HG03378 (cell line): ENCODE measurements around the gene FMNL3.
"Not testable (repeated sequence)": the region's sequence is repeated elsewhere in the genome, so short reads cannot be mapped to it uniquely, and the experiment has no call there.

Experiments used
- ATAC-seq: cut with Tn5 transposase; IDR thresholded peaks from one replicate; pipeline ENCODE4 v1.9.1; 2021; ENCODE audit warnings: mild to moderate bottlenecking, moderate library complexity; ENCODE audit not compliant: unreplicated experiment

Gene FMNL3

DNA sequence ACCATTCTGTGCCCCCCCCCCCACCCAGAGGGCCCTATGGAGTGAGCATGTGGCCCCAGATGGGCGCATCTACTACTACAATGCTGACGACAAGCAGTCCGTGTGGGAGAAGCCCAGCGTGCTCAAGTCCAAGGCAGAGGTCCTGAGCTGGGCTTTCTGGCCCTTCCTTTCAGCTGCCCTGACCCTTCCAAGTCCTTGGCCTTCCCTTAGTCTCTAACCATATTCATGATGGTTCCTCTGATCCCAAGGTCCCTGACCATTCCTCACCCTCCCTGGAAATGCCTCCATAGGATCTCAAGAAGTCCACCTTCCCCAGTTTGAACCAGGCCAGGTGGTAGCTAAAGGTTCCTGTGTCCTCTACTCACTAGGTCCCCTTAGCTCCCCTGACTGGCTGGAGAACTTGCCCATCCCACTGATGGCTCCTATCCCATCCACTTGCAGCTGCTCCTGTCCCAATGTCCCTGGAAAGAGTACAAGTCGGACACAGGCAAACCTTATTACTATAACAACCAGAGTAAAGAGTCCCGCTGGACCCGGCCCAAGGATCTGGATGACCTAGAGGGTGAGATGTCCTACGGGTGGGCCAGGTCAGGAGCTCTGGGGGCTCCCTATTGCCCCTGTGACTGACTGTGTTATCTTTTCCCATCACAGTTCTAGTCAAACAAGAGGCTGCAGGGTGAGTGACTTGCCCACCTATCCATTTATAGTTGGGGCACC, 74.1 kb downstream of the FMNL3 start:
- no peak for ATAC-seq

DNA sequence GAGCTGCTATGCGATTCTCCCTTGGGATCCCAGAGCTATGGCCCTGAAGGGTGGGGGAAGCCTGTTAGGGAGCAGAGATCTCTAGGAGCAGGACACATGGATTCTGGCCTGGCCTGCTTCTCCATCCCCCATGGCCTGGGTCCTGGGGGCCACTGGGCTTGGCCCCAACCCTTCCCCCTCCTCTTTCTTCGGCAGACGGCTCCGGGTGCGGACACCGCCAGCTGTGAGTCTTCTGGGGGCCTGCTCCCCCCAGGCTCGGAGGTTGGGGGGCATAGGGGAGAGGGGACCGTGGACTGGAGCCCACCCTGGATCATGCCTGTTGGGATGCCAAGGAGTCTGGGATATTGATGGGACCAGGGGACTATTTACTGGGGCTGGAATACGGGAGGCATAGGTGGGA, 74.8 kb downstream of the FMNL3 start:
- no peak for ATAC-seq

DNA sequence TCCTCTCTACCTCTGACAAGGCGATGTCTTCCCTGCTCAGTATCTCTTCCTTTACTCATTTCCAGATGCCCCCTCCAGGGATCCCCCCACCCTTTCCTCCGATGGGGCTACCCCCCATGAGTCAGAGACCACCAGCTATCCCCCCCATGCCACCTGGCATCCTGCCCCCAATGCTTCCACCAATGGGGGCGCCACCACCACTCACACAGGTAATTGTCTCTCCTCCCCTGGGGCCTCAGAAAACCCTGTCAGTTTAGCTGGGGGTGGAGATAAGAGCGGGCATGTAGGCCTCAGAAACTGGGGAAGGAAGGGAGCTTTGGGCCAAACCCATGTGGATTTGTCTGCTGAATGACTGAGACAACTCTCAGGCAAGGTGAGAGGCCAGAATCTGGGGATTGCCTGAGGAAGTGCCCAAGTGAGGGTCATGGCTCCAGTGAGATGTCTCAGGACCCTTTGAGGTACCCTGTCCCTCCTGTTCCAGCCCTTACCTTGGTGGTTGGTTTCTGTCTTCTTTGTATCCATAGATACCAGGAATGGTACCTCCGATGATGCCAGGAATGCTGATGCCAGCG, 75.8 kb downstream of the FMNL3 start:
- no peak for ATAC-seq

DNA sequence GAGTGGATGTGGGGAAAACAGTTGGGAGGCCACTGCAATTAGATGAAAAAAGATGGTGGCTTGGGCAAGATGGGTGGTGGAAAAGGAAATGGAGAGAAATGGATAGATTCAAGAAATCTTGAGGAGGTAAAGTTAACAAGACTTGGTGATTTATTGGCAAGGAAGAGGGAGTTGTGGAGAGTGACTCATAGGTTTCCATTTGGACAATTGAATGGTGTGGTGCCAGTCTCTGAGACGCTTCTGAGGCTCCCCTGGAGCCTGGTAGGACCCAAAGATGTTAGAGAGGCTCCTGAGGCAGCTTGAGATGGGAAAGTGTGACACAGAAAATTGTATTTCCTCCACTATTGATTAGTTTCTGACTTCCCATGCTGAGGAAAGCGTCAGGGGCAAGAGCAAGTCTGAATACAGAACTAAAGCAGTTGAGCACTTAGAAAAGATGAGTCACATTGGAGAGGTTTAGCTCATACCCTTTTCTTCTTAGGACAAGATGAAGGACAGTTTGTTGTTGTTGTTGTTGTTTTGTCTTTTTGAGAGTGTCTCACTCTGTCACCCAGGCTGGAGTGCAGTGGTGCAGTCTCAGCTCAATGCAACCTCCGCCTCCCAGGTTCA, 79.3 kb downstream of the FMNL3 start:
- no peak for ATAC-seq

DNA sequence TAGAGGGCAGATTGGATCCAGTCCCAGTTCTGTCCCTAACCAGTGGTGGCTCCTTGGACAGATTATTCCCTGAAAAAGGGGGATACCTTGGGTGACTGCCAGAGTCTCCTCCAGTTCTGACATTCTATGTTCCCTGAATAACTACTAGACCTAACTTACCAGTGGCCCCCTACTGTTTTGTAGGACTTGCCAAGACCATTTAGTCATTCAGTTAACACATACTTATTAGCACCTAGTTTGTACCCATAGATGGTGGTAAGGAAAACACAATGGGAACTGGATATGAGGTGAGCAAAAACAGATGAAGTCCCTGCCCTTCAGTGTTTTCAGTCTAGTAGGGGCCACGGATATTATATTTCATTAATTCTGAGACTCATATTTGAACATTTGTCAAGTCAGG, 80.4 kb downstream of the FMNL3 start:
- no peak for ATAC-seq

DNA sequence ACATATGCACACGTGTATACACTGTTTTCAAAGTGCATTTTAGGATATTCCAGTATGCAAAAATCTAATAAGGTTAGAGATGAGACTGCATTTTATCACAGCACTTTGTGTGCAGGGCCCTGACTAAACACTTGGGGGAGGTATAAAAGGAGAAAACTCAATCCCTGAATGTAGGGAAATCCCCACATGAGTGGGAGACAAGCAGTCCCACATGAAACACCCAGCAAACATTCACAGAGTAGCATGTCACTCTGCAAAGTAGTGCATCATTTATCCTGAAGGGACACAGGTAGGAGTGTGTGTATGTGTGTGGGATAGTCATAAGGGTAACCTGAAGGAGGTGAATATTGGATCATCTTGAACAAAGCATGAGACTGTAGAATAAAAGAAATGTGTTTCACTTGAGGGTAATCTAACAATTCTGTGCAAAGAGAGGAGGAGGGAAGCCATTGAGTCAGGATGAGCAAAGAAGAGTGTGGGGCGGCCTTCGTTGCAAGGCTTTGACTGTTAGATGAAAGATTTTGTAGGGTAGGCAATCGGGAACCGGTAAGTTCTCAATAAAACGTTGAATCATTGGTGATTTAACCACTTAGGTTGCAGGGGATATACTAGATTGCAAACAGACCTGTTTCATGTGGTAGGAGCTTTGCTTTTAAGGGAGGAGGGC, 80.9 kb downstream of the FMNL3 start:
- no peak for ATAC-seq

DNA sequence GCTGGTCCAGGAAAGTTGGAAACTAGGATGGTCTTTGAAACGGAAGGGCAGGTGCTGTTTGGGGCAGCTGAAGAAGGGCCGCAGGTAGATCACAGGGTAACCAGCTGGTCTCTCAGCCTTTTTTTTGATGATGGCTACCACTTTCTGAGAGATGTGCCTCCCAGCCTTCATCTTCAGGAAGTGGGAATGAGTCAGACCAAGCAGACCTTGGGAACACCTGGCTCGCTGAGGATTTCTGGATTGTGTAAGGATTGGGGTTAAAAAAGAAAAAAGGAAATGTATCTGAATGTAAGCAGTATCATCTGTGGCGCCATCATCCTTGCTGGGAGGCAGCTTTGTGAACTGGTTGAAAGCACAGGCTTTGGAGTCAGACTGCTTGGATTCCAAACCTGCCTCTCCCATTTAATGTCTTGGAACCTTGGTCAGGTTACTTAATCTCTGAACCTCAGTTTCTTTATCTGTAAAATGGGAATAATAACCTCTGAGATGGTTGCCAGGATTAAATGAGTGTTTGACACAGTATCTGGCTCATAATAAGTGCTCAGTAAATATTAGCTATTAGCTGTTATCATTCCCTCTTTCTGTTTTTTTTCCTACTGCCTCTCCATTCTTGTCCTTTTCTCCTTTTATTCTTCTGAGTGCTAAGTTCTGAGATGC, 82.2 kb downstream of the FMNL3 start:
- ATAC-seq = no peak

DNA sequence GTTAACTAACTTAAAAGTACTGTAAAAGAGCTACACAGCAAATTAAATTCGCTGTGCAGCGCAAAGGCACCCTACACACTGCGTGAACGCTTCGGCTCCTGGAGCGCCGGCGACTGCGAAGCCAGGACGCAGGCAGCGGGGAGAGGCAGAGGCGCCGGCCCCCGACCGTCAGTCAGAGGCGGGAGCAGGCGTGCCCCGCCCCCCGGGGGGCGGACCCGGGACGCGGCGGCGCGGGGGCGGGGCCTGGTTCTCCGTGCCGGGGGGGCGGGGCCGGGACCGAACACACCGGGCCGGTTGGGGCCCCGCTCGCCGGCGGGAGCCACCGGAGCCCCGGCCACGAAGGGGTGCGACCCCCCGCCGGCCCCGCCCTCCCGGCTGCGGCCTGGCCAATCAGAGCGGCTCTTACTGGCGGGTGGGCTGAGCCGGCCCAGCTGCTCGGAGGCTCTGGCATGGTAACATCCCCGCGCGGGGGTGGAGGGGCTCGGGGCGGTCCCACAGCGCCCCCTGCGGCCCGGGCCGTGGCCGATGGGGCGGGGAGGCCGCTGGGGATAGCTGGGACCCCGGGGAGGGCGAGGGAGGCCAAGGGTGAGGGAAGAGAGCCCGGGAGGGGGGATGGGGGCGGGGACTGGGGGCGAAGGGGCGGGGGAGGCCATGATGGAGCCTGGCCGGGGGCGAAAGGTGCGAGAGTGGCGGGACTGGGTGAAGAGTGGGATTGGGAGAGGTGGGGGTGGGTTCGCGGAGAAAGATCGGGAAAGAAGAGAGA, 83.9 kb downstream of the FMNL3 start, which contains the start of gene PRPF40B:
Gene PRPF40B, plus strand, starts transcription at position 420 of the 763 bp plus-strand sequence. Its CDS starts 30 bp downstream, at position 450.
- no peak for ATAC-seq

DNA sequence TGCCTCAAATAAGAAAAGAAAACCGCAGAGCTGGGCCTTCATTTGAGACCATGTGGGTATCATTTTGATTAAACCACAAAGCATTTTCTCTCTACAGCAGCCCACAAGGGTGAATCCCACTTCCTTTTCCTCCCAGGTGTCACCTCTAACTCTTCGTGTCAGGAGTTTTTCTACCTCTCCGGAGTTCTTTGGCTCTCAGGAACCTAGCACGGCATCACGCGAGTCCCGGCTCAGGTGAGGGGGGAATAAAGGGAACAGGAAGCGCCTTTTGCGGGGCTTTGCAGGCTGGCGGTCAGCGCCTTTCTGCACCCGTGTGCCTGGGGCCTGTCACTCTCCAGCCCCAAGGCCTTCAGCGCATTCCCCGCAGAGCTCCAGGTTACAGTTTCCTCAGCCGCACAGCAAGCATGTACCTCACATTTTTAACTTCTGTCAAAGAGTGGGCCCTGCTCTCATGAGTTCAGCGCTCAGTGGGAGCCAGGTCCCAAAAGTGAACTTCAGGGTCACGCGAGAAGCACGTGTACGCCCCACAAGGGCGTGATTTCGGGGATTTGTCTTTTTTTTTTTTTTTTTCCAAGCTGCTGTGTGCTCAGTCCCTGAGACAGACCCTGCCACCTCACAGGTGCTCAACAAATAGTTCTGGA, 84.6 kb downstream of the FMNL3 start:
- ATAC-seq = no peak

DNA sequence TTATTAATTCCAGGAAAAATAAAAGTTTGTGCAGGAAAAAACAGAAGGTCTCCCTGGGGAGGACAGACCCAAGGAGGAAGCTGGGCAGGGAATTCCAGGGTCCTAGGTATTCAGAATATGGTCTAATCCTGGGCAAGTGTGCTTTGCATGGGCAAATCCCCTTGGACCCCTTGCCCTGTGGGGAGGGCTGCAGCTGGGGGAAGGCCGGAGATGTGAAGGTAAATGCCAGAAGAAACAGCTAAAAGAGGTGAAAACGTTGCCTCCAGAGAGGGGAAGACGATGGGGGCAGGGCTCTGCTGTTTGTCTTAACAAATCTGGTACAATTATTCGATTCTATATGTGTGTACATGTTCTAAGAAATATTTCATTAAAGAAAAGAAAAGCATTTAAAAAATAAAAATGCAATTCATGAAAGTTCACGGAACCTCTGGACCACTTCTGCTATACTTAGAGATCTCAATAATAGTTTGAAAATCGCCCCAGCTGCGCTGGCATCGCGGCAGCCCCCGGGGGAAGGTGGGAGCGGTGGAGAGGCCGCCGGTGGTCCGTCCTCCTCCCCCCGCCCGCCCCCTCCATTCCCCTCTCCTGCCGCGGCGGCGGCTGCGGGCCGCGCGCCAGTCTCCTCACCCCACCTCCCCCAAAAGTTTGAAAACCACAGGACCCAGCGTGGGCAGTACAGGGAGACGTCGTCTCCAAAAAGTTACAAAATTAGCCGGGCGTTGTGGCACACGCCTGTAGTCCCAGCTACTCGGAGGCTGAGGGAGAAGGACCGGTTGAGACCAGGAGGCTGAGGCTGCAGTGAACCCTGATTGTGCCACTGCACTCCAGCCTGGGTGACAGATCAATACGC, 85.3 kb downstream of the FMNL3 start:
- no peak for ATAC-seq

DNA sequence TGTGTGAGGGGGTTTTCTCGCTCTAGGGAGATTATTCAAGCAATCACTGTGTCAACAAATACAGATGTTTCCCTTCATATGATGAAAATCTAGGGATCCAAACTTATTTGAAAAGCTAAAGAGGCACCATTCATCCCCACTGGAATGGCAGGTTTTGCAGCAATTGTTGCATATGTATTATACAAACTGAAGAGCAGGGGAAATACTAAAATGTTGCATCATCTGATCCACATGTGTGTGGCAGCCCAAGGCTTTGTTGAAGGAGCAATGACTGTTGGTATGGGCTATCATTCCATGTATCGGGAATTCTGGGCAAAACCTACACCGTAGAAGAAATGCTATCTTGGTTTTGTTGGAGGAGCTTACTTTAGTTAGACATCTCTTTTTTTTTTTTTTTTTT, 87.9 kb downstream of the FMNL3 start:
- ATAC-seq = no peak

DNA sequence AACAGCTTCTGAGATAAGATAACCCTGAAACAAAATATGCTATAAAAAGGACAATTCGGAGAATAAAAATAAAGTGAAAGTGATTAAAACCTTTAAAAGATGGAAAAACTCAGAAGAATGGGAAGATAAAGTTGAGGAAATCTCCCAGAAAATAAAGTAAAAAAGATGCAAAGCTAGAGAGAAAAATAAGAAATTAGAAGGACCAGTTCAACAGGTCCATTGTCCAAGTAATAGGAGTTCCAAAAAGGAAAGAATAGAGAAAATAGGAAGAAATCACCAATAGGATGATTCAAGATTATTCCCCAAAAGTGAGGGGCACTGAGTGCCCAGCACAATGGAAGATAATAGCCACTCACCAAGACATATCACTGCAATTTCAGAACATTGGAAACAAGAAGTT, 88.6 kb downstream of the FMNL3 start:
- no peak for ATAC-seq

DNA sequence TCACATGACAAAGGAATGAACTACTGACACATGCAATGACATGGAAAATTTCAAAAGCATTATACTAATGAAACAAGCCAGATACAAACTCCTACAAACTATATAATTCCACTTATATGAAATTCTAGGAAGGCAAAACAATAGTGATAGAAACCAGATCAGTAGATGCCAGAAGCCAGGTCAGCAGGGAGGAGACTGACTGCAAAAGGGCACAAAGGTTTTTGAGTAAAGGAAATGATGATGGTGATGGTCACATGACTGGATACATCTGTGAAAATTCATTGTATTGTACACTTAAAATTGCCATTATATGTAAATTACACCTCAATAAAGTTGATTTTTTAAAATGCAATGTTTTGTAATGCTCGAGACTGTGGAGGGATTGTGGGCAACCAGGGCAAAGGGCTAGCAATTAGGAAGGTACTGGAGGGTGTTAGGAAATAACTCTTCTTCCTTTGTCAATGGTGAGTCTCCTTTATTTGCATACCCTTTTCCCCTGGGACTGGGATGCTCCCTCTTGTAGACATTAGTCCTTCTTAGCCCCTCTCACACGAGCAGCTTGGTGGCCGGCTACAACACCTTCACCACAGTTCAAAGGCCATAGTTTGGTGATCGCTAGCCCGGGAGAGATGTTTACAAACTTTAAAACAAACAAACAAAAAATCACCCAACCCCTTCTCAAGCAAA, 90.5 kb downstream of the FMNL3 start:
- no peak for ATAC-seq

DNA sequence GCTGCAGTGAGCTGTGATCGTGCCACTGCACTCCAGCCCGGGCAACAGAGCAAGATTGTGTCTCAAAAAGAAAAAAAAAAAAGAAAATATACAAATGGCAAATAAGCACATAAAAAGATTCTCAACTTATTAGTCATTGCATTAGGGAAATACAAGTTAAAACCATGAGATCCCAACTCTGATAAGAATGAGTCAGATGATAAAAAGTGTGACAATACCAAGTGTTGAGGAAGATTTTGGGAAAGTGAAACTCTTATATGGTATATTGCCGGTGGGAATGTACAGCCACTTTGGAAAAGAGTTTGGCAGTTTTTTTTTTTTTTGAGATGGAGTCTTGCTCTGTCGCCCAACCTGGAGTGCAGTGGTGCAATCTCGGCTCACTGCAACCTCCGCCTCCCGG, 91.5 kb downstream of the FMNL3 start:
- ATAC-seq = no peak

DNA sequence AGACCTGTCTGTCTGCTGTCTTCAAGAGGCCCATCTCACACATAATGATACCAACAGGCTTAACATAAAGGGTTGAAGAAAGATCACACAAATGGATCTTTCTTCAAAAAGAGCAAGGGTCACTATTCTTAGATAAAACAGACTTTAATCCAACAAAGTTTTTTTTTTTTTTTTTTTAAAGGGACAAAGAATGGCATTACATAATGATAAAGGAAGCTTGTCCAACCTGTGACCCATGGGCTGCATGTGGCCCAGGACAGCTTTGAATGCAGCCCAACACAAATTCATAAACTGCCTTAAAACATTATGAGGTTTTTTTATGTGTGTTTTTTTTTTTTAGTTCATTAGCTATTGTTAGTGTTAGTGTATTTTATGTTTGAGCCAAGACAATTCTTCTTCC, 95.0 kb downstream of the FMNL3 start:
- ATAC-seq = no peak

DNA sequence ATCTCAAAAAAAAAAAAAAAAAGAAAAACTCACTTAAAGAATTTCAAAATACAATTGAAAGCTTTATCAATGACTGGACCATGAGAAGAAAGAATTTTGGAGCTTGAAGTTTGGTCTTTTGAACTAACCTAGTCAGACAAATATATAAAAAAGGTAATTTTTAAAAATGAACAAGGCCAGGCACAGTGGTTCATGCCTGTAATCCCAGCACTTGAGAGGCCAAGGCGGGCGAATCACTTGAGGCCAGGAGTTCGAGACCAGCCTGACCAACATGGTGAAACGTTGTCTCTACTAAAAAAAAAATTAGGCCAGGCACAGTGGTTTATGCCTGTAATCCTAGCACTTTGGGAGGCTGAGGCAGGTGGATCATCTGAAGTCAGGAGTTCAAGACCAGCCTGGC, 96.4 kb downstream of the FMNL3 start:
- not testable (repeated sequence) for ATAC-seq

DNA sequence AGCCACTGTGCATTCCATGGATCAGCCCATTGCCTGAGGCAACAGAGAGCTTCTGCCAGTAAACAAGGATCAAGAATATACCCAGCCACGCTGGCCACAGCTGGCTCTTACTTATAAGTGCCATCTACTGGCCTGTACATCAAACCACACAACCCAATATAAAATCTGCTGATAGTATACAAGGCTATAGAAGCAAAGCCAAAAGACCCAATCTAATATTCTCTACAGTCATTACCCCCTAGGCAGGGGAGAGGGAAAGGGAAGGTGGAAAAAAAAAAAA, 97.4 kb downstream of the FMNL3 start:
- ATAC-seq = no peak

DNA sequence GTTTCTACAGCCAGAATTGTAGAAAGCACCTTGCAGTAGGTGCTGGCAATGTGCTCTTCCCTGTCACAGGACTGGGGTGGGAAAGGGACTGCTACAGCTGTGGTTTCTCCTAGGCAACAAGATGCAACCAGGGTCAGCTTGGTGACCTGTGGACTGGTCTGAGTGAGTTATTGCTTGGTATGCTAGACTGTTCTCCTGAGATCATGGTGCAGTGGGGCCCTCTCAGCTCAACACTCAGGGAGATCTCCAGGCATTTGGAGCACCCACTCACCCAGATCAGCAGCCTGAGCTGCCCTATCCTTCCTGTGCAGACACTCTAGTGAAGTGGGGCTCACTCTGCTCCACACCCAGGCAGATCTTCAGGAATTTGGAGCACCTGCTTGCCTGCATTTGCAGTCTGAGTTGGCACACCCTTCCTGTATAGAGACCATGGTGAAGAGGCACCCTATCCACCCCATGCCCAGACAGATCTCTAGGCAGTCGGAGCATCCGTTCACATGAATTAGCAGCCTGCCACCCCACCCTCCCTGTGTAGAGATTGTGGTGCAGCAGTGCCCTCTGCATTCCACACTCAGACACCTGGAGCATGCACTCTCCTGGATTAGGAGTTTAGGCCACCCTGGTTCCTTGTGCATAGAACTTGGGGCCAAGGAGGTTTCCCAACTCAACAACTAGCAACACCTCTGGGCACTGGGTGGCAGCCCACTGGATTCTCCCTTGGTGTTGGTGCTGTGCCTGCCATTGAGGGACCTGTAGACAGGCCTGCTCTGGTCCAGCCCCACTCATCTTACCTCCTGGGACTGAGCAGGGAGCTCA, 97.9 kb downstream of the FMNL3 start:
- no peak for ATAC-seq
